HCT116 (cell line): ENCODE results near the gene PGBD5. TPM values are rescaled to one million over a fixed set of nuclear protein-coding genes. Genes with fewer than 3 reads are reported as not detected.

Source experiments
- ATAC-seq: fragments of 200-7000 bp; cut with Tn5 transposase; 2 replicates; pipeline ENCODE4 v1.9.1; 2020; ENCODE audit warnings: mild to moderate bottlenecking, moderate library complexity
- BruUV-seq: library from RNA; stranded (reverse); fragments of 400-500 nt; replicated peaks from 2 replicates; lab custom pipeline; 2021; lab: Mats Ljungman, UMichigan
- CTCF ChIA-PET: fragments of 300-600 bp; sonication (Branson Sonifier 250); formaldehyde crosslinking; loops from one replicate; lab custom pipeline; 2021; ENCODE audit warnings: antibody characterized with exemption; lab: Charles Lee
- POLR2A ChIA-PET: fragments of 300-600, 350-600 bp; sonication (Branson Sonifier 250); formaldehyde crosslinking; loops from one replicate; lab custom pipeline; 2021; ENCODE audit warnings: antibody characterized with exemption; lab: Charles Lee
- RAD21 ChIA-PET, 2 experiments: fragments of 300-600 bp; sonication (Branson Sonifier 250); formaldehyde crosslinking; loops; one replicate each; lab custom pipeline; 2023; ENCODE audit warnings: low total read pairs in 2 of 2; ENCODE audit not compliant: uncharacterized antibody in 2 of 2, unreplicated experiment in 2 of 2, low non-redundant PET in 1 of 2; lab: Charles Lee
- DNase-seq: peaks from one replicate; pipeline ENCODE4 v3.0.0-alpha.2; 2010; ENCODE audit warnings: low read depth, low spot score
- H2AFZ ChIP-seq: fragments of 200-600 bp; shearing (Covaris generic), sonication (generic); 2 replicates; pipeline ENCODE4 v1.6.1; 2017; ENCODE audit warnings: low read depth, mixed run types, mixed read lengths, antibody characterized with exemption, low read length; ENCODE audit not compliant: poor library complexity, severe bottlenecking
- H3K27ac ChIP-seq: 2 replicates; pipeline ENCODE4 v1.5.1; 2012; ENCODE audit warnings: low read depth, low read length
- H3K27me3 ChIP-seq: fragments of 200-600 bp; sonication (generic); 2 replicates; pipeline ENCODE4 v1.6.1; 2016; ENCODE audit warnings: mixed run types, low read length, mixed read lengths; ENCODE audit not compliant: insufficient read depth
- H3K36me3 ChIP-seq, 2 experiments: fragments of 200-500 bp in 1 of 2; fragments of 200-600 bp in 1 of 2; sonication (Bioruptor generic) in 1 of 2; sonication (generic) in 1 of 2; 2 replicates each; pipeline versions ENCODE4 v1.5.1 to v1.6.1; 2014 to 2016; ENCODE audit warnings: low read length in 2 of 2, inconsistent platforms in 1 of 2, mixed read lengths in 1 of 2, mixed run types in 1 of 2; ENCODE audit not compliant: insufficient read depth in 2 of 2, control insufficient read depth in 1 of 2
- H3K4me1 ChIP-seq, 2 experiments: fragments of 200-600 bp in 1 of 2; sonication (generic) in 1 of 2; 2 replicates each; pipeline versions ENCODE4 v1.5.1 to v1.6.1; 2012 to 2017; ENCODE audit warnings: low read length in 2 of 2, inconsistent platforms in 1 of 2, mild to moderate bottlenecking in 1 of 2, mixed read lengths in 1 of 2, mixed run types in 1 of 2, moderate library complexity in 1 of 2; ENCODE audit not compliant: insufficient read depth in 2 of 2, control insufficient read depth in 1 of 2
- H3K4me2 ChIP-seq: fragments of 200-600 bp; sonication (generic); 2 replicates; pipeline ENCODE4 v1.6.1; 2017; ENCODE audit warnings: mixed run types, low read length, mixed read lengths
- H3K4me3 ChIP-seq, 2 experiments: fragments of 200-600 bp in 1 of 2; sonication (generic) in 1 of 2; replicated peaks in 1 of 2; 2 replicates each; pipeline ENCODE4 v1.5.1; 2011 to 2016; ENCODE audit warnings: low read length in 2 of 2, control low read depth in 1 of 2, low read depth in 1 of 2, mild to moderate bottlenecking in 1 of 2, mixed read lengths in 1 of 2, mixed run types in 1 of 2
- H3K79me2 ChIP-seq: fragments of 200-600 bp; sonication (generic); 2 replicates; pipeline ENCODE4 v1.6.1; 2017; ENCODE audit warnings: mild to moderate bottlenecking, mixed run types, low read length, moderate library complexity, mixed read lengths; ENCODE audit not compliant: insufficient read depth
- H3K9ac ChIP-seq: fragments of 200-600 bp; sonication (generic); 2 replicates; pipeline ENCODE4 v1.6.1; 2016; ENCODE audit warnings: low read length, mixed read lengths
- H3K9me2 ChIP-seq: fragments of 200-600 bp; sonication (generic), shearing (Covaris generic); 2 replicates; pipeline ENCODE4 v1.6.1; 2017; ENCODE audit warnings: mixed run types, mild to moderate bottlenecking, moderate library complexity; ENCODE audit not compliant: insufficient read depth
- H3K9me3 ChIP-seq, 2 experiments: fragments of 200-500 bp in 1 of 2; fragments of 200-600 bp in 1 of 2; sonication (Bioruptor generic) in 1 of 2; sonication (generic) in 1 of 2; 2 replicates each; pipeline ENCODE4 v1.6.1; 2014 to 2017; ENCODE audit warnings: low read length in 2 of 2, mixed read lengths in 2 of 2, inconsistent platforms in 1 of 2, low read depth in 1 of 2, mild to moderate bottlenecking in 1 of 2, mixed run types in 1 of 2, moderate library complexity in 1 of 2; ENCODE audit not compliant: control insufficient read depth in 1 of 2, insufficient read depth in 1 of 2
- H4K20me1 ChIP-seq: fragments of 200-600 bp; sonication (generic), shearing (Covaris generic); 2 replicates; pipeline ENCODE4 v1.6.1; 2017; ENCODE audit warnings: mixed run types, mild to moderate bottlenecking, moderate library complexity; ENCODE audit not compliant: insufficient read depth
- EGR1 ChIP-seq: IDR thresholded peaks from 2 replicates; pipeline ENCODE4 v1.6.1; 2012; ENCODE audit warnings: low read depth
- ELF1 ChIP-seq: IDR thresholded peaks from 2 replicates; pipeline ENCODE4 v1.6.1; 2012; ENCODE audit warnings: low read depth, borderline replicate concordance
- EZH2 ChIP-seq: fragments of 200-600 bp; sonication (generic); IDR thresholded peaks from 2 replicates; pipeline ENCODE4 v1.6.1; 2017; ENCODE audit warnings: antibody characterized with exemption, mixed run types
- EZH2phosphoT487 ChIP-seq: fragments of 200-600 bp; IDR thresholded peaks from 2 replicates; pipeline ENCODE4 v1.6.1; 2018; ENCODE audit warnings: antibody characterized with exemption, borderline replicate concordance
- FOSL1 ChIP-seq: IDR thresholded peaks from 2 replicates; pipeline ENCODE4 v1.6.1; 2012; ENCODE audit warnings: low read depth
- JUND ChIP-seq: IDR thresholded peaks from 2 replicates; pipeline ENCODE4 v1.6.1; 2012
- POLR2A ChIP-seq: IDR thresholded peaks from 2 replicates; pipeline ENCODE4 v1.7.0; 2011; ENCODE audit warnings: borderline replicate concordance; ENCODE audit not compliant: insufficient read depth, insufficient read length; ENCODE audit errors: extremely low read depth
- POLR2AphosphoS5 ChIP-seq: IDR thresholded peaks from 2 replicates; pipeline ENCODE4 v1.6.1; 2011; ENCODE audit warnings: mild to moderate bottlenecking, low read depth, low read length, moderate library complexity
- RAD21 ChIP-seq: IDR thresholded peaks from 2 replicates; pipeline ENCODE4 v1.6.1; 2012; ENCODE audit warnings: low read depth, mild to moderate bottlenecking
- SRF ChIP-seq: IDR thresholded peaks from 2 replicates; pipeline ENCODE4 v1.6.1; 2012; ENCODE audit warnings: low read depth
- YY1 ChIP-seq: IDR thresholded peaks from 2 replicates; pipeline ENCODE4 v1.6.1; 2011; ENCODE audit warnings: low read length, low read depth, moderate library complexity, mild to moderate bottlenecking; ENCODE audit not compliant: insufficient replicate concordance; ENCODE audit errors: extremely low read depth
- ZFX ChIP-seq: fragments of 450-650 bp; IDR thresholded peaks from 2 replicates; pipeline ENCODE4 v1.6.1; 2017
- ZNF274 ChIP-seq: fragments of 200-500 bp; sonication (Bioruptor generic); IDR thresholded peaks from 2 replicates; pipeline ENCODE4 v1.6.1; 2014; ENCODE audit warnings: mild to moderate bottlenecking, low read depth, low read length, inconsistent platforms
- intact Hi-C: fragments of 100-400 bp; cut with micrococcal nuclease; formaldehyde crosslinking; loops from 2 replicates; pipeline ENCODE4 v1.10.0; 2022
- total RNA-seq: library from RNA; stranded (reverse); gene quantifications from one replicate; pipeline ENCODE4 v1.2.1, GENCODE V29; 2021; ENCODE audit not compliant: unreplicated experiment
- TF ChIP-seq, protein P1 (sequence below): IDR thresholded peaks from 2 replicates; pipeline ENCODE4 v1.6.1; 2011; ENCODE audit warnings: mild to moderate bottlenecking, low read length, moderate library complexity; ENCODE audit not compliant: insufficient replicate concordance; ENCODE audit errors: extremely low read depth
- TF ChIP-seq, protein P2 (sequence below): IDR thresholded peaks from 2 replicates; pipeline ENCODE4 v1.6.1; 2012
- TF ChIP-seq, protein P3 (sequence below): IDR thresholded peaks from 2 replicates; pipeline ENCODE4 v1.6.1; 2012; ENCODE audit warnings: low read depth
- TF ChIP-seq, protein P4 (sequence below): IDR thresholded peaks from 2 replicates; pipeline ENCODE4 v1.6.1; 2012

Gene PGBD5
- total RNA-seq, 1 experiment from 2014 or later, result 0.27 TPM

DNA sequence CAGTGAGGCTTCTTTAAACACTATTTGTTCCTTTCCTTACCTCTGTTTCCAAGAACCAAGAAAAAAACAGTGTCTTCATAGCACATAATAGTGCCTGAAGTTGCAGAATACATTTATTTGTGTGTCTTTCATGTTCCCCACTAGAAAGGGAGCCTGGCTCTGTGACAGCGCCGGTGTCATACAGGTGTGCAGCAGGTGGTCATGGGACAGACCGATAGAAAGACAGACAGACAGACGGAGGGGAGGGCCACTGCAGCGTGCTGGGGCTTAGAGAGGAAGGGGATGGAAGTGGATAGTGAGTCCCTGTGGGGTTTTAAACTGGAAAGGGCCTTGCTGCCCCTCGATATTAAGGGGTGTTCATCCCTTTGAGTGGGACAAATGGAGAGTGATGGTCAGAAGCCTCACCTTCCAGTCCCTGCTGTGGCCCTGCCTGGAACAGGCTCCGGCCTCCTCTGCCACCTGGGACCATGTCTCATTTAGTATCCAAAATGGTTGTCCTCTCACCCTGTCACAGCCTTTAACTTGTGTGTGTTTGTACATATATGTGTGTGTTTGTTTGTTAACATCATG is 152.9 kb downstream of the PGBD5 start:
- Histone ChIP-seq H3K9me2 (no peaks in the 10 kb centered on the region), H4K20me1 (no peaks in the 10 kb centered on the region), H3K27ac (no peak overlapping the region), H2AFZ (no peak overlapping the region), H3K9ac (no peak overlapping the region), H3K36me3 (peaks cover 0 to 9% of the 10 kb centered on the region in 2 experiments; a peak in 2 of 4 replicates), H3K4me2 (no peak overlapping the region), H3K27me3 (no peaks in the 10 kb centered on the region), H3K9me3 (no peaks in the 10 kb centered on the region), H3K4me3 (no peak overlapping the region), H3K4me1 (peaks cover 0 to 7% of the 10 kb centered on the region in 2 experiments; a peak in 2 of 4 replicates), H3K79me2 (no peaks in the 10 kb centered on the region)
- intact Hi-C loops, result no loop called here
- POLR2A ChIA-PET, result no interaction called here
- RAD21 ChIA-PET, result no interaction called here
- CTCF ChIA-PET, result no interaction called here
- DNase-seq (no peak), ATAC-seq (no peak)
- TF ChIP-seq EZH2 (no peak), FOSL1 (no peak), POLR2A (no peak), EZH2phosphoT487 (no peak), ZFX (no peak), JUND (no peak), ZNF274 (no peak), RAD21 (no peak), ELF1 (no peak), EGR1 (no peak), POLR2AphosphoS5 (no peak), YY1 (no peak), SRF (no peak)
- TF ChIP-seq, protein P1, sequence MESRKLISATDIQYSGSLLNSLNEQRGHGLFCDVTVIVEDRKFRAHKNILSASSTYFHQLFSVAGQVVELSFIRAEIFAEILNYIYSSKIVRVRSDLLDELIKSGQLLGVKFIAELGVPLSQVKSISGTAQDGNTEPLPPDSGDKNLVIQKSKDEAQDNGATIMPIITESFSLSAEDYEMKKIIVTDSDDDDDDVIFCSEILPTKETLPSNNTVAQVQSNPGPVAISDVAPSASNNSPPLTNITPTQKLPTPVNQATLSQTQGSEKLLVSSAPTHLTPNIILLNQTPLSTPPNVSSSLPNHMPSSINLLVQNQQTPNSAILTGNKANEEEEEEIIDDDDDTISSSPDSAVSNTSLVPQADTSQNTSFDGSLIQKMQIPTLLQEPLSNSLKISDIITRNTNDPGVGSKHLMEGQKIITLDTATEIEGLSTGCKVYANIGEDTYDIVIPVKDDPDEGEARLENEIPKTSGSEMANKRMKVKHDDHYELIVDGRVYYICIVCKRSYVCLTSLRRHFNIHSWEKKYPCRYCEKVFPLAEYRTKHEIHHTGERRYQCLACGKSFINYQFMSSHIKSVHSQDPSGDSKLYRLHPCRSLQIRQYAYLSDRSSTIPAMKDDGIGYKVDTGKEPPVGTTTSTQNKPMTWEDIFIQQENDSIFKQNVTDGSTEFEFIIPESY, result no peak
- TF ChIP-seq, protein P2, sequence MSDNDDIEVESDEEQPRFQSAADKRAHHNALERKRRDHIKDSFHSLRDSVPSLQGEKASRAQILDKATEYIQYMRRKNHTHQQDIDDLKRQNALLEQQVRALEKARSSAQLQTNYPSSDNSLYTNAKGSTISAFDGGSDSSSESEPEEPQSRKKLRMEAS, result no peak
- TF ChIP-seq, protein P3, sequence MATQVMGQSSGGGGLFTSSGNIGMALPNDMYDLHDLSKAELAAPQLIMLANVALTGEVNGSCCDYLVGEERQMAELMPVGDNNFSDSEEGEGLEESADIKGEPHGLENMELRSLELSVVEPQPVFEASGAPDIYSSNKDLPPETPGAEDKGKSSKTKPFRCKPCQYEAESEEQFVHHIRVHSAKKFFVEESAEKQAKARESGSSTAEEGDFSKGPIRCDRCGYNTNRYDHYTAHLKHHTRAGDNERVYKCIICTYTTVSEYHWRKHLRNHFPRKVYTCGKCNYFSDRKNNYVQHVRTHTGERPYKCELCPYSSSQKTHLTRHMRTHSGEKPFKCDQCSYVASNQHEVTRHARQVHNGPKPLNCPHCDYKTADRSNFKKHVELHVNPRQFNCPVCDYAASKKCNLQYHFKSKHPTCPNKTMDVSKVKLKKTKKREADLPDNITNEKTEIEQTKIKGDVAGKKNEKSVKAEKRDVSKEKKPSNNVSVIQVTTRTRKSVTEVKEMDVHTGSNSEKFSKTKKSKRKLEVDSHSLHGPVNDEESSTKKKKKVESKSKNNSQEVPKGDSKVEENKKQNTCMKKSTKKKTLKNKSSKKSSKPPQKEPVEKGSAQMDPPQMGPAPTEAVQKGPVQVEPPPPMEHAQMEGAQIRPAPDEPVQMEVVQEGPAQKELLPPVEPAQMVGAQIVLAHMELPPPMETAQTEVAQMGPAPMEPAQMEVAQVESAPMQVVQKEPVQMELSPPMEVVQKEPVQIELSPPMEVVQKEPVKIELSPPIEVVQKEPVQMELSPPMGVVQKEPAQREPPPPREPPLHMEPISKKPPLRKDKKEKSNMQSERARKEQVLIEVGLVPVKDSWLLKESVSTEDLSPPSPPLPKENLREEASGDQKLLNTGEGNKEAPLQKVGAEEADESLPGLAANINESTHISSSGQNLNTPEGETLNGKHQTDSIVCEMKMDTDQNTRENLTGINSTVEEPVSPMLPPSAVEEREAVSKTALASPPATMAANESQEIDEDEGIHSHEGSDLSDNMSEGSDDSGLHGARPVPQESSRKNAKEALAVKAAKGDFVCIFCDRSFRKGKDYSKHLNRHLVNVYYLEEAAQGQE, result no peak
- TF ChIP-seq, protein P4, sequence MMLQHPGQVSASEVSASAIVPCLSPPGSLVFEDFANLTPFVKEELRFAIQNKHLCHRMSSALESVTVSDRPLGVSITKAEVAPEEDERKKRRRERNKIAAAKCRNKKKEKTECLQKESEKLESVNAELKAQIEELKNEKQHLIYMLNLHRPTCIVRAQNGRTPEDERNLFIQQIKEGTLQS, result no peak
- no TSS peak for BruUV-seq
